GM13977 (cell line): ENCODE data around the gene NUCB2.
"Not testable (repeated sequence)": the region's sequence is repeated elsewhere in the genome, so short reads cannot be mapped to it uniquely, and the experiment has no call there.

Source experiments
- DNase-seq: peaks from one replicate; pipeline ENCODE4 v3.0.0; 2012; ENCODE audit warnings: low spot score
- in situ Hi-C: fragments of 300-500 bp; cut with MboI; formaldehyde crosslinking; loops from one replicate; pipeline ENCODE4 v1.12.0; 2022; ENCODE audit warnings: low sequenced_read_pairs, low pct_unique_long_range_greater_than_20kb, mixed read lengths, inconsistent platforms; ENCODE audit not compliant: unreplicated experiment
- TF ChIP-seq, protein P1 (sequence below): IDR thresholded peaks from 2 replicates; pipeline ENCODE4 v1.5.1; 2012; ENCODE audit warnings: mild to moderate bottlenecking, control low read depth; ENCODE audit not compliant: insufficient read depth; ENCODE audit errors: extremely low read depth, missing control alignments

NUCB2 gene

DNA sequence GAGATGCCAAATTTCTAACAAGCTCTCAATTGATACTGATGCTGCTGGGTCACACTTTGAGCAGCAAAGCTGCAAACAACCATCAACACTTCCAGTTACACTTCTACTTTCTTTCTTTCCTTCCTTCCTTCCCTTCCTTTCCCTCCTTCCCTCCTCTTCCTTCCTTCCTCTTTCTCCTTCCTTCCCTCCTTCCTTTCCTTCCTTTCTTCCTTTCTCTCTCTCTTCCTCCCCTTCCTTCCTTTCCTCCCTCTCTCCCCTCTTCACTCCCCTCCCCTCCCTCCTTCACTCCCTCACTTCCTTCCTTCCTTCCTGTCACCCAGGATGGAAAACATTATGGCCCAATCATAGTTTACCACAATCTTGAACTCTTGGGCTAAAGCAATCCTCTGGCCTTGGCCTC lies 35.8 kb upstream of the NUCB2 start:
- TF ChIP-seq, protein P1, sequence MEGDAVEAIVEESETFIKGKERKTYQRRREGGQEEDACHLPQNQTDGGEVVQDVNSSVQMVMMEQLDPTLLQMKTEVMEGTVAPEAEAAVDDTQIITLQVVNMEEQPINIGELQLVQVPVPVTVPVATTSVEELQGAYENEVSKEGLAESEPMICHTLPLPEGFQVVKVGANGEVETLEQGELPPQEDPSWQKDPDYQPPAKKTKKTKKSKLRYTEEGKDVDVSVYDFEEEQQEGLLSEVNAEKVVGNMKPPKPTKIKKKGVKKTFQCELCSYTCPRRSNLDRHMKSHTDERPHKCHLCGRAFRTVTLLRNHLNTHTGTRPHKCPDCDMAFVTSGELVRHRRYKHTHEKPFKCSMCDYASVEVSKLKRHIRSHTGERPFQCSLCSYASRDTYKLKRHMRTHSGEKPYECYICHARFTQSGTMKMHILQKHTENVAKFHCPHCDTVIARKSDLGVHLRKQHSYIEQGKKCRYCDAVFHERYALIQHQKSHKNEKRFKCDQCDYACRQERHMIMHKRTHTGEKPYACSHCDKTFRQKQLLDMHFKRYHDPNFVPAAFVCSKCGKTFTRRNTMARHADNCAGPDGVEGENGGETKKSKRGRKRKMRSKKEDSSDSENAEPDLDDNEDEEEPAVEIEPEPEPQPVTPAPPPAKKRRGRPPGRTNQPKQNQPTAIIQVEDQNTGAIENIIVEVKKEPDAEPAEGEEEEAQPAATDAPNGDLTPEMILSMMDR, result no peak
- in situ Hi-C loops, result loop anchor here (25.0 kb wide), 1 partner anchor 272 kb away; no protein-coding TSS in a partner anchor
- no peak for DNase-seq

DNA sequence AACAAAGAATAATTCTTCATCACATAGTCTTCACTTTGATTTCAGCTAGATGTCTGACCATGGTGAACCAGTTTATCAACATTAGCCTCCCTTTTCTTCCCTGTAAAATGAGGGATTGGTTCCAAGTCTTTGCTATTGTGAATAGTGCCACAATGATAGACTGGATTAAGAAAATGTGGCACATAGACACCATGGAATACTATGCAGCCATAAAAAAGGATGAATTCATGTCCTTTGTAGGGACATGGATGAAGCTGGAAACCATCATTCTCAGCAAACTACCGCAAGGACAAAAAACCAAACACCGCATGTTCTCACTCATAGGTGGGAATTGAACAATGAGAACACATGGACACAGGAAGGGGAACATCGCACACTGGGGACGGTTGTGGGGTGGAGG lies 33.6 kb upstream of the NUCB2 start:
- in situ Hi-C loops, result loop anchor here (25.0 kb wide), 1 partner anchor 269 kb away; no protein-coding TSS in a partner anchor
- DNase-seq, result not testable (repeated sequence)

DNA sequence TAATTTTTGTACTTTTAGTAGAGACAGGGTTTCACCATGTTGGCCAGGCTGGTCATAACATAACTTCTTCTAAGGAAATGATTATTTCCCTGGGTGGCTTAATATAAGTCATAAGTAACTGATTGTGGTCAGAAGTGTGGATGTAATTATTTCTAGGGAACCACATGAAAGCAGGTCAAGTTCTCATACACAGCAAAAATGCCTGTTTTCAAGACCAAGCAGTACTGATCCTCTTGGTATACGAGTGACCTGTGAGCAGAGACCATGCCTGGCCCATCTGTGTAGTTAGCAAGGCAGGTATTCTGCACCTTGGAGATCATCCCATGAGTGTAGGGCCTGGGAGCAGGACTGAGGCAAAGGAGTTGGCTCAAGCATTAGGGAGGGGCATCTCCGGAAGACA lies 32.5 kb upstream of the NUCB2 start:
- peak; percentile 28 for DNase-seq

DNA sequence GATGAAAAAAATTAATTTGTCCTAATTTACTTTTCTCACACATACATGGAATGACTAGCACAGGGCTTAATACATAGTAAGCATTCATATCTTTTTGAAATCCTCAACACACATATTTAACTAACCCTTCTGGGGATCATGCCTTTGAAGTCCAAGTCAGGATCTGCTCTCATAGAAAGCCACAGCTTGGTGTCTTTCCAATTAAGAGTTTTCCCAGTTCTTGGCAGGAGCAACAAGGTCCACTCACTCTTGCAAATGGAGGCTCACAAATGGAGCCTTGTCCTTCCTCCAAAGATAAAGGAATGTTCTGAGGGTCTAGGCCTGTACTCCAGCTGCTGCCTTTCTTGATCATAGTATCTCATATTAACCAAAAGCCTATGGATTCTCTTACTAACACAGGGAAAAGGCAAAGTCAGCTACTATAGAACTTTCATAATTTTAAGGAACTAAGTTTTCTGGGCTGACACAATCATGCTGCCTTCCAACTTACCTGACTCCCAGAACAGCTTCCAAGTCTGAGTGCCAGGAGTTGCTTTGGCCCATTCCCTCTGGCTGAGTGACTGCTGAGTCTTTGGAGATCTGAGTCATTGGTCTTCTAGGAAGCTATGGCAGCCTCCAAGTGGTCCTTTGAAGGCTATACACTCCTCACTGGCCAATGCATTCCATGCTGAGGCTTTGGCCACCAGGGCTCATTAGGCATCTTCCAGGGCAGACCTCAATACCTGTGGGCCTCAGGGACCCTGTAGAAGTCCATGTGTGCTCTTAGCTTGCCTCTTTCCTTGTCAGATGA lies 25.8 kb upstream of the NUCB2 start:
- TF ChIP-seq, protein P1, result no peak
- in situ Hi-C loops, result no loop called here
- no peak for DNase-seq

More for the DNA sequence above, 32.5 kb upstream of the NUCB2 start:
- in situ Hi-C loops, result loop anchor here (25.0 kb wide), 1 partner anchor 268 kb away; no protein-coding TSS in a partner anchor
- TF ChIP-seq, protein P1, result no peak

DNA sequence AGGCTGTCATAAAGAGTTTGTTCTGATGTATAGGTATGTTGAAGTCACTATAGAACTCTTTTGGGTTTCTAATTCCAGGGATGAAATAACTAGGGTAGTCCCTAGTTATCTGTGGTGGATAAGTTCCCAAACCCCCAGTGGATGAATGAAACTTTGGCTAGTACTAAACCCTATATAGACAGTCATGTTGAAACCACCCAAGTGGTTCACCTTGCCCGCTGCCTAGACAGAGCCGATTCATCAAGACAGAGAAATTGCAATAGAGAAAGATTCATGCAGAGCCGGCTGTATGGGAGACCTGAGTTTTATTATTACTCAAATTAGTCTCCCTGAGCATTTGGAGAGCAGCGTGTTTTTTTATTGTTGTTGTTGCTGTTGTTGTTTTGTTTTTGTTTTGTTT lies 23.8 kb upstream of the NUCB2 start:
- in situ Hi-C loops, result no loop called here
- no peak for DNase-seq
- TF ChIP-seq, protein P1, result no peak

DNA sequence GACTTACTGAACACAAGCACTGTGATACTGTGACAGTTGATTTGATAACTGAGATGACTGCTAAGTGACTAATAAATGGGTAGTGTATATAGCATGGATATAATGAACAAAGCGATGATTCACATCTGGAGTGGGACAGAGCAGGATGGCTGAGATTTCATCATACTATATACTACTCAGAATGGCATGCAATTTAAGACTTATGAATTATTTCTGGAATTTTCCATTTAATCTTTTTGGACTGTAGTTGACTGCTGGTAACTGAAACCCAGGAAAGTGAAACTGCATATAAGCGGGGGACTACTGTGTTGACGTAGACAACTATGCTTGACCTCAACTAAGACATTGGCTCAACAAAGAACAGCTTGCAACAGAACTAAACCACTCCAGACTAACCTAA lies 20.0 kb upstream of the NUCB2 start:
- DNase-seq, result no peak

DNA sequence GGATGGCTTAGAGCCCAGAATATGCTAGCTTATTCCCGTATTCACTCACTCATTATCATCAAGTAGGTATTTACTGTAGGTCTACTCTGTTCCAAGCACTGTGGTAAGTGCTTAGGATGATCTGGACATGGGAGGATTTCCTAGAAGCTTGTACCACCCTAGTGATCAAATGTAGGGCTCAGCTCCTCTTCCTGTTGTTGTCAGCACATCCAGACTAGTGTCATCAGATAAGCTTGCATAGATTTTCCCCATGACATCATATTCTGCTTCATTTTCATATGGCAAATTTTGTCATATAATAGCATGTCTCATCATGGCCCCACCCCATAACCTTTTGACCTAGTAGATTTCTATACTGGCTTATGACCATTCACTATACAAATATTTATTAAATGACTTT lies 19.3 kb upstream of the NUCB2 start:
- in situ Hi-C loops, result no loop called here
- no peak for DNase-seq
- TF ChIP-seq, protein P1, result no peak

More for the DNA sequence above, 20.0 kb upstream of the NUCB2 start:
- in situ Hi-C loops, result no loop called here
- TF ChIP-seq, protein P1, result no peak
